ENCODE results near the gene BTN2A1.

BTN2A1 gene

DNA sequence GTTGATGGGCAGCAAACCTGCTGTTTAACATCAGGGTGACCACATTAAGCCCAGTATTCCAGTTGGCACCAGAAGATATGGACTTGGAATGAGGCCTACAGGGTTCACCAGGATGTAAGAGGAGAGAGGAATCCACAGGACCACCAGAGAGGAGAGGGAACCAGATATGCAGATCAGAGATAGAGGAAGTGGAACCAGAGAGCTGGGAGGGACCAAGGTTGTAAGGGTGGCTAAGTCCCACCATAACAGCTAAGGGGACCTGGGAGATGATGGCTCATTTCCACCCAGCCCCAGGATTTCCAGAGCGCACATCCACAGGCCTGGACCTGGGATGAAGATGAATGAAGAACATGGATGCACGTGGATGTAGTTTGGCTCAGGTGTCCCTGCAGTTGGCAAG is 11.1 kb downstream of the BTN2A1 start:
- no peak for DNase-seq (ENCODE audit: low read depth)

DNA sequence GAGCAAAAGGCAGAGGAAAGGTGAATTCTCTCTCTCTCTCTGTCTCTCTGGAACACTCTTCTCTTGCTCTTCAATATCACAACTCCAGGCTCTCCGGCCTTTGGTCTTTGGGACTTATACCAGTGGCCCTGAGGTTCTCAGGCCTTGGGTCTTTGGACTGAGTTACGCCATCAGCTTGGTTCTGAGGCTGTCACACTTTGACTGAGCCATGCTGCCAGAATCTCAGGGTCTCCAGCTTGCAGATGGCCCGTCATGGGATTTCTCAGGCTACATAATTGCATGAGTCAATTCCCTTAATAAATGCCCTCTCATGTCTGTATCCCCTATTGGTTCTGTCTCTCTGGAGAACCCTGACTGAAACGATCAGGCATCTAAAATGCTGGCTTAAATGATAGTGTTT is 12.9 kb downstream of the BTN2A1 start:
- no peak for DNase-seq (ENCODE audit: low read depth)

DNA sequence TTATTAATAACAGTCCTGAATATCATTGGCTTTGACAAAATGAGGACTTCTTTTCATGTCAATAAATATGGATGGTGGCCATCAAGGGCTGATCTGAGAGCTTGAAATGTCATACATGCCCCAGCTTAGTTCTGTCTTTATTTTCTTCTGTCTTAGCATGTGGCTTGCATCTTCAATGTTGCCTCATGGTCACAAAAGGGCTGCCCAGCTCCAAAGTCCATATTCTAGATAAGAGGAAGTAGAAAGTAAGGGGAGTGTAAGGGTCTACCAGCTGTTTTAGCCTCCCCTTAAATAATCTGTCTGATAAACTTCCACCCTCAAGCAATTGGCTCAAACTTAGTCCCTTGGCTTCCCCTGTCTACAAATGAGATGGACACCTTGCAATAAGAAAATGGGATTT is 14.2 kb downstream of the BTN2A1 start:
- DNase-seq (ENCODE audit: low read depth), result no peak

DNA sequence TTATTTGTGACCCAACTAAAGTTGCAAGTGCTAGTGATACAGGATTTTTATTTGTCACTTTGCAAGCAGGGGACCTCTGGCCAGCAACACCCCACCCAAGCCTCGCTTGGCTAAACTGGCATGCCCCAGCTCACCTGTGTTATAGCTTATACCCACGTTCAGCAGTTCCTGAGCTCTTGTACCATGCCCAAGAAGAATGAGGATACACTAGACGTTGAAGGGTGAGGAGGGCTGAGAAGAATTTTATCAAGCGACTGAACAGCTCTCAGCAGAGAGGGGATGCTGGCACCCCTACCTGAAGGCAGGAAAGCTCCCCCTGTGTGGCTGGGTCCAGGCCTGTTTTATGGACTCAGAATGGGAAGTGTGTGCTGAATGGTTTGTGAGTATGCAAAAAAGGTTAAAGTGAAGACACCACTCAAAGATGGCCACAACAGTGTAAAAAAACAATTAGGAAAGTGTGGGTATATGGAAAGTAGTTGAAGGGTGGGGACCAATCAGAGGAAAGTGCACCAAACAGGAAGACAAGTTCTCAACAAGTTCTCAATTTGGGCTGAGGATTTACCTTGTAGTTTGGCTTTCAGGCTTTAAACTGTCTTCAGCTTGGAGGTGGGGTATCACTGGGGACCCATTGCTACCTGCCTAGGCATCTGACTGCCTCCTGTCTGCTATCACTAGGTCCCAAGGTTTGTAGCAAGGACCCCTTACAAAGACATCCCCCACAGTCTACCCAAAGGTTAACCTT is 15.0 kb downstream of the BTN2A1 start:
- no peak for DNase-seq (ENCODE audit: low read depth)

DNA sequence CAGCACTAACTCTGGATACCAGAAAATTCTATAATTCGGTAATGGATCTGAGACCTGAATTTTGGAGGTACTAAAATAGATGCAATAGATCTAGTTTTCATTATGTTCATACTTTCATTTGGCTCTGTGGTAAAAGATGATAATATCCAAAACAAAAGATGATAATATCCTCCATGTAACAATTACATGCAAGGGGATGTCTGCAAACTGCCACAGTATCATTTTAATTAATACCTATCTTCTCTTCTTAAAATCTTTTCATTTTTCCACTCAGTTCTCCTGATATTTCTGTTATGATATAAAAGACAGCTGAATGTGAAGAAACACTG is 15.6 kb downstream of the BTN2A1 start:
- DNase-seq (ENCODE audit: low read depth), result no peak

GRCh38 chr6:26473758-26474438 is 16.1 kb downstream of the BTN2A1 start:
- peak; percentile 51 for DNase-seq (ENCODE audit: low read depth)

GRCh38 chr6:26474439-26474881 is 16.7 kb downstream of the BTN2A1 start:
- DNase-seq (ENCODE audit: low read depth), result no peak

GRCh38 chr6:26475823-26476729 is 18.3 kb downstream of the BTN2A1 start:
- DNase-seq (ENCODE audit: low read depth), result no peak

GRCh38 chr6:26476896-26477295 is 19.1 kb downstream of the BTN2A1 start:
- DNase-seq (ENCODE audit: low read depth), result no peak

DNA sequence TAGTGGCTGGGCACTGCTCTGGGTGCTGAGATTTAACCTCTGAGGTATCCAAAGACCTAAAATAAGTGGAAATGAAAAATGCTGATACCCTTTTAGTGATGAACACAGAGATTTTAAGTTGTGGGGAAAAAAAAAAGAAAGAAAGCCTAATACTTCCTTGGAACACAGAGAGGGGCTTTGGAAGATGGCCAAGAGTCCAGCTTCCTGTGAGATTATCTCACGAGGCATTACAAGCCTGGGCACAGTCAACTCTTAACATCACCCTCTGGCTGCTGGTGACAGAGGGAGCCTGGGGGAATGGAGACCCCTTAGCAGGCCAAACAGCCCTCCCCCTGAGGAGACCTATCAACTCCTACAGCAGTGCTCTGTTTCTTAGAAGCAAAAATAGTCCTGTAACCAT is 19.7 kb downstream of the BTN2A1 start:
- no peak for DNase-seq (ENCODE audit: low read depth)

DNA sequence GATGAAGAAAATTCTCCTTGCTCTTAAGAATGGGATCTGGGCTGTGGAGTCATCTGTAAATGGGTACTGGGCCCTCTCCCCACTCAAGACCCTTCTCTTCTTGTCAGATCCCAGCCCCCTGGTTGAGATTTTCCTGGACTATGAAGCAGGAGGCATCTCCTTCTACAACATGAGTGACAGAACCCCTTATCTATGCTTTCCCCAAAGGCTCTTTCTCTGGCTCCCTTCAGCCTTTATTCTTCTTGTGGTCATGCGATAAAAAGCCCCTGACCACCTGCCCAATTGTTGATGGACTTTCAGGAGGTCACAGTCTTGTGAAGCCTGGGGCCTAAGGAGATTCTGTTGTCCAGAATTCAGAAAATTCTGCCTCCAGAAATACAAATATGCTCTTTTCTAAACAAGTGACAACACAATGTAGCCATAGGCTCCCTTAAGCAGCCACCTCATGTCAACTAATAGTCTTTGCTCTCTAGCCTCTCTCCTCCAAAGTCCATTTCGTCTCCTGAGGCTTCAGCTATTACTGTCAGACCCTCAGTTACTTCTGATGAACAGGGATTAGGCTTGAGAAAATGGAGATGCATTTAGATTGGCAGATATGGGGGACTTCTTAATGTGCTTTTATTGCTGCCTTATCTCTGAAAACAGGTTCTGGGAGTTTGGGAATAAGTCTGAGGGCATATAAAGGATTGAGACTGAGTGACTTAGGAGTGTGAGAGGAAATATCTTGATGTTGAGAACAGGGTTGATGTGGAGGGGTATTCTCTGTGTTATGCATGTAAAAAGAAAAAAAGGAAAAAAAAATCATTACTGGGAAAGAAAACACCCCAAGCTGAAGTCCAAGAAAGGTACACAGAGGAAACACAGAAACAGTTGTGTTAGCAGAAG is 20.6 kb downstream of the BTN2A1 start:
- DNase-seq (ENCODE audit: low read depth), result no peak

- DNase-seq (ENCODE audit: low read depth), result no peak
These were observed 21.2 kb downstream of the BTN2A1 start for GRCh38 chr6:26478985-26479278.

- DNase-seq (ENCODE audit: low read depth), result no peak
These were observed 24.6 kb downstream of the BTN2A1 start for GRCh38 chr6:26482338-26482737.

- DNase-seq (ENCODE audit: low read depth), result no peak
These were observed 26.0 kb downstream of the BTN2A1 start for GRCh38 chr6:26483727-26484126.

- no peak for DNase-seq (ENCODE audit: low read depth)
These were observed 26.4 kb downstream of the BTN2A1 start for GRCh38 chr6:26484161-26484560.

DNA sequence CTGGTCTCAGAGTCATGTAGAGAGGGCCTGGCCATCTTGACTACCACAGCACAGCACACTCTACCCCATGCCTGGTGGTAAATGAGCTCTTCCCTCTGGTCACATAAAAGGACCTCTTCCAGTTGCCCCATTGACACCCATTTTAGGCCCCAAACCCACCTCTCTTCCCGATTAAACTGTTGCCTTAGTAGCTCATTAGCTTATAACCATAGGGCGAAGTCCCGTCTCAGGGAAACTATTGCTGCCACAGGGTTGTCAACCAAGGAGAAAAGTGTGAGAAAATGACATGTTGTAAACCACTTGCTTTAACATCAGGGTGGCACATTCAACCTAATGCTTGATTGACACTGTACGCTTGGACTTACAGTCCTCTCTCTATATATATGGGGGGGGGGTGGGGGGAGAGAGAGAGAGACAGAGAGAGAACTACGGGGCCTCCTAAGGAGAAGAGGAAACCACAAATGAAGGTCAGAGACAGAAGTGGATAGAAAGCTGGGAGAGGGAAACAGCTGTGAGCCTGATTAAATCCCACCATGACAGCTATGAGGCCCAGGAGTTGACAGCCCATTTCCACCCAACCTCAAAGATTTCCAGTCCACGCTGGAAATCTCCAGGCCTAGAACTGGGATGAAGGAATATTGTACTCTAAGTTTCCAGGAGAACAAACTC is 27.5 kb downstream of the BTN2A1 start:
- no peak for DNase-seq (ENCODE audit: low read depth)

DNA sequence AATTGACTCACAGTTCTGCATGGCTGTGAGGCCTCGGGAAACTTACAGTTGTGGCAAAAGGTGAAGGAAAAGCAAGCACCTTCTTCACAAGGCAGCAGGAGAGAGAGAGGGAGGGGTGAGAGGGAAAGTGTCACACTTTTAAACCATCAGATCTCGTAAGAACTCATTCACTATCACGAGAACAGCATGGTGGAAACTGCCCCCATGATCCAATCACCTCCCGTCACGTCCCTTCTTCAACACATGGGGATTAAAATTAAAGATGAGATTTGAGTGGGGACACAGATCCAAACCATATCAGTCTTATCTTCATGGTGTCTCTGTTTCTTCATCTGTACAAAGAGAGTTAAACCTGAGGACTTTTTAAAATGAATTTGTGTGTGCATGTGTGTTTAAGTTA is 28.6 kb downstream of the BTN2A1 start:
- no peak for DNase-seq (ENCODE audit: low read depth)

GRCh38 chr6:26487466-26487865 is 29.7 kb downstream of the BTN2A1 start:
- DNase-seq (ENCODE audit: low read depth), result no peak

- DNase-seq (ENCODE audit: low read depth), result no peak
These were observed 32.5 kb downstream of the BTN2A1 start for GRCh38 chr6:26489996-26490964.

DNA sequence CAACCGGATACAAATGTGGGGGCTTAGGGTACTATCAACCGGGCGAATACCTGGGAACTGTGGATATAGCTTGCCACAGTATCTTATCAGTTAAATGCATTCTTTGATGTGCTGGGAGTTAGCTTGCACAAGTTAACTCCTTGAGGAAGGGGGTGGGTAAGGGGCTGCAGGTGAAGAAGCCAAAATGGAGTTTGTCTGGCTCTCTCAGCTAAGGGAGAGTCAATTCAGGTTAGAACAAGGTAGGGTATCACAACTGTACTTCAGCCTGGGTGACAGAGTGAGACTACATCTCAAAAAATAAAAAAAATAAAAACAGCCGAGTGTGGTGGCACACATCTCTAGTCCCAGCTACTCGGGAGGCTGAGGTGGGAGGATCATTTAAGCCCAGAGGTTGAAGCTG is 33.8 kb downstream of the BTN2A1 start:
- no peak for DNase-seq (ENCODE audit: low read depth)

Measured in stimulated activated CD8-positive, alpha-beta memory T cell treated with anti-CD3 and anti-CD28 coated beads, Interleukin-4, amount 100 ng/mL, for 24 hours (primary cell).